Stimulated activated naive CD8-positive, alpha-beta T cell treated with anti-CD3 and anti-CD28 coated beads, Interleukin-15, Interleukin-2, amounts not matched to agents 100 ng/mL and 50 ng/mL, for 24 hours (primary cell): Measurements from ENCODE around the gene ZNF700.
"Not testable (repeated sequence)": the region's sequence is repeated elsewhere in the genome, so short reads cannot be mapped to it uniquely, and the experiment has no call there.

ENCODE experiments used
- H3K27ac Mint-ChIP-seq: one replicate; pipeline ENCODE4 v1.8.0; 2021; ENCODE audit warnings: mild to moderate bottlenecking, mixed read lengths
- H3K27me3 Mint-ChIP-seq: one replicate; pipeline ENCODE4 v1.8.0; 2021; ENCODE audit warnings: mixed read lengths
- H3K36me3 Mint-ChIP-seq: one replicate; pipeline ENCODE4 v1.8.0; 2021; ENCODE audit warnings: low read depth, mixed read lengths
- H3K4me1 Mint-ChIP-seq: one replicate; pipeline ENCODE4 v1.8.0; 2021; ENCODE audit warnings: low read depth, mixed read lengths
- H3K4me3 Mint-ChIP-seq: one replicate; pipeline ENCODE4 v1.8.0; 2021; ENCODE audit warnings: mild to moderate bottlenecking, mixed read lengths
- H3K9me3 Mint-ChIP-seq: one replicate; pipeline ENCODE4 v1.8.0; 2021; ENCODE audit warnings: mixed read lengths

ZNF700 gene

GRCh38 chr19:11963566-11964355 is 38.9 kb downstream of the ZNF700 start:
- Mint-ChIP-seq H3K27ac (peak overlapping the region; percentile 12), H3K4me1 (peaks cover 21% of the 10 kb centered on the region), H3K27me3 (no peaks in the 10 kb centered on the region), H3K9me3 (no peaks in the 10 kb centered on the region), H3K4me3 (peak overlapping the region; percentile 85), H3K36me3 (peaks cover 5% of the 10 kb centered on the region)

GRCh38 chr19:11964496-11964857 is 39.6 kb downstream of the ZNF700 start:
- Mint-ChIP-seq H3K9me3 (no peaks in the 10 kb centered on the region), H3K27me3 (no peaks in the 10 kb centered on the region), H3K36me3 (peaks cover 5% of the 10 kb centered on the region), H3K4me1 (peaks cover 21% of the 10 kb centered on the region), H3K4me3 (peak overlapping the region; percentile 85), H3K27ac (peak overlapping the region; percentile 69)

DNA sequence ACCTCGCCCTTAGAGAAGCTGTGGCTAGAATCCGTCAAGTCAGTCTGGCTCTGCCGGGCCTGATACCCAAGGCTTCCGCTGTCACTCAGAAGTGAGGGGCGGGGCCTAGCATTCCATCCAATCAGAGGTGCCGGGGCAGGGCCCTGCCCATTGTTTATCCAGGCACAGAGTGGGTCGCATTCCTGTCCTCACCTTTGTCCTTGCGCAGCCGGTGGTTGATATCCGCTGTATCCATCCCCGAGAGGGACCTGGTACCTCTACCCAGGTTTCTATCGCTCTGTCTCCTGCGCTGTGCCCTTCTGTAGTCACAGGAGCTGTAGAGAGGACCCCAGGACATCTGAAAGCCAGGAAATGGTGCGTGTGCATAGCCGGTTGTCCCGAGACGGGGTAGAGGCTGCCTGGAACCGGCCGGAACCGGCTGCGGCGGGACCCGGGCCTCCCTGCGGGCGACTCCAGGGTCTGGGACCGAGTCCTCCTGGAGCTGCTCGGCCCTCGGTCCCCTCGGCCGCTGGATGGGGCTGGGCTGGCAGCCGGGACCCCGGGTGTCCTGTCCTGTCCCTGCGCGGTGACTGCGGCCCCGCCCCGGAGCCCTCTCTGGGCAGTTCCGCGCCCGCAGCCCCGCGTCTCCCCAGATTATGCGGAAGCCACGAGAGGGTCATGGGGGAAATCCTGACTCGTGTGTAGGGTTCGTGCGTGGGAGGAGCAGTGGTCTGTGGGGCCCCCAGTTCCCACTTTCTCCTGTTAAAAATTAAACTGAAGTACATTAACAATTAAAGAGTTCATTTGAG is 40.1 kb downstream of the ZNF700 start, which contains the start of gene ZNF763:
TSS of gene ZNF763 (plus strand) at position 183 of the 788 bp plus-strand sequence. CDS start at position 352, 169 bp downstream.
- Mint-ChIP-seq H3K36me3 (peaks cover 5% of the 10 kb centered on the region), H3K27me3 (no peaks in the 10 kb centered on the region), H3K4me3 (peak within 1 kb of the TSS; percentile 85), H3K27ac (peak within 1 kb of the TSS; percentile 69), H3K9me3 (no peaks in the 10 kb centered on the region), H3K4me1 (peaks cover 21% of the 10 kb centered on the region)

DNA sequence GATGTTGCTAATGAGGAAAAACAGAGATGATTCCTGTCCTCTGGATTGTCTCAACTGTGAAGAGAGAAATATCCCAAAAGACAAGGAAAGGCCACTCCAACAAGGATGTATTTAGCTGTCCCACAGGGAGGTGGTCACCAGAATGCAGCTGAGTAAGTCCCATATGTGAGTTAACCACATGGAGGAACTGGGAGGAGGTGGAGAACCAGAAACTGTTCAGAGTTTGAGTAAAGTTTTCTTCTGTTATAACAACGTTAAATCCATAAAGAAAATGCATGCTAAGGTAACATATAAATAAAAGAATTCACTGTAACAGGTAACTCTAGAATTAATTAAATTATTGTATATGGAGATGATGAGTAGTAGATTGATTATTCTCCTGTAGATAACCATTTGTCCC is 45.3 kb downstream of the ZNF700 start:
- H3K4me3 Mint-ChIP-seq: no peak overlapping the region
- peaks cover 9% of the 10 kb centered on the region for H3K36me3 Mint-ChIP-seq
- H3K4me1 Mint-ChIP-seq: peaks cover 7% of the 10 kb centered on the region
- H3K27ac Mint-ChIP-seq: no peak overlapping the region
- no peaks in the 10 kb centered on the region for H3K27me3 Mint-ChIP-seq
- H3K9me3 Mint-ChIP-seq: peaks cover 9% of the 10 kb centered on the region

- no peaks in the 10 kb centered on the region for H3K27me3 Mint-ChIP-seq
- peaks cover 13% of the 10 kb centered on the region for H3K9me3 Mint-ChIP-seq
- no peak overlapping the region for H3K27ac Mint-ChIP-seq
- H3K4me3 Mint-ChIP-seq: no peak overlapping the region
- H3K4me1 Mint-ChIP-seq: no peaks in the 10 kb centered on the region
- H3K36me3 Mint-ChIP-seq: peaks cover 9% of the 10 kb centered on the region
Measured at GRCh38 chr19:11971041-11971440, 46.1 kb downstream of the ZNF700 start.

DNA sequence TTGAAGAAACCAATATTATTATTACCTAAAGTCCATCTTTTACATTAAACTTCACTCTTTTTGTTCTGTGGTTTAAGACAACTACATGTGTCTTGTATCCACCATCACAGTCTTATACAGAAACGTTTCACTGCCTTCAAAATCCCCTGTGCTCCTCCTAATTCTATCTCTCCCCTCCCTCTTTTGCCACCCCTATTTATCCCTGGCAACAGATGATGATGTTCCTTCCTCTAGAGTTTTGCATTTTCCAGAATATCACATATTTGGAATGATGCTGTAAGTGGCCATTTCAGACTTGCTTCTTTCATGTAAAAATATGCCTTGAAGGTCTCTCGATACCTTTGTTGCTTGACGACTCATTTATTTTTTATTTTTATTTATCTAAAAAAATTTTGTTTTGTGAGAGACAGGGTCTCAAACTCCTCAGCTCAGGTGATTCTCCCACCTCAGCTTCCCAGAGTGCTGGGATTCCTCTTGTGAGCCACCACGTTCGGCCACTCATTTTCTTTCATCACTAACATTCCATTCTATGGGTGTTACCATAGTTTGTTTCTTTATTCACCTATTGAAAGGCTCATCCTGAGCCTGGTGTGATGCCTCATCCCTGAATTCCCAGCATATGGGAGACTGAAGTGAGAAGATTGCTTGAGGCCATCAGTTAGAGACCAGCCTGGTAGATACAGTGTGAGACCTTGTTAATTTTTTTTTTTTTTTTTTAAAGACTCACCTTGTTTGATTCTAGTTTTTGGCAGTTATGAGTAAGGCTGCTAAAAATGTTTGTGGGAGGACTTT is 48.3 kb downstream of the ZNF700 start:
- Mint-ChIP-seq H3K4me1 (no peaks in the 10 kb centered on the region), H3K36me3 (peaks cover 26% of the 10 kb centered on the region), H3K9me3 (peaks cover 21% of the 10 kb centered on the region), H3K27me3 (no peaks in the 10 kb centered on the region), H3K27ac (no peak overlapping the region), H3K4me3 (no peak overlapping the region)

DNA sequence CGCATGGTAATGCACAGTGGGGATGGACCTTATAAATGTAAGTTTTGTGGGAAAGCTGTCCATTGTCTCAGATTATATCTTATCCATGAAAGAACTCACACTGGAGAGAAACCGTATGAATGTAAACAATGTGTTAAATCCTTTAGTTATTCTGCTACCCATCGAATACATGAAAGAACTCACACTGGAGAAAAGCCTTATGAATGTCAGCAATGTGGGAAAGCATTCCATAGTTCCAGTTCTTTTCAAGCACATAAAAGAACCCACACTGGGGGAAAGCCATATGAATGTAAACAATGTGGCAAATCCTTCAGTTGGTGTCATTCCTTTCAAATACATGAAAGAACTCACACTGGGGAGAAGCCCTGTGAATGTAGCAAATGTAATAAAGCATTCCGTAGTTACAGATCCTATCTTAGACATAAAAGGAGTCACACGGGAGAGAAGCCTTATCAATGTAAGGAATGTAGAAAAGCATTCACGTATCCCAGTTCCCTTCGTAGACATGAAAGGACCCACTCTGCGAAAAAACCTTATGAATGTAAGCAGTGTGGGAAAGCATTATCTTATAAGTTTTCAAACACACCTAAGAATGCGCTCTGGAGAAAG is 53.7 kb downstream of the ZNF700 start:
- Mint-ChIP-seq H3K36me3 (peaks cover 48% of the 10 kb centered on the region), H3K4me3 (no peak overlapping the region), H3K27me3 (no peaks in the 10 kb centered on the region), H3K4me1 (no peaks in the 10 kb centered on the region), H3K27ac (no peak overlapping the region), H3K9me3 (peaks cover 57% of the 10 kb centered on the region)

DNA sequence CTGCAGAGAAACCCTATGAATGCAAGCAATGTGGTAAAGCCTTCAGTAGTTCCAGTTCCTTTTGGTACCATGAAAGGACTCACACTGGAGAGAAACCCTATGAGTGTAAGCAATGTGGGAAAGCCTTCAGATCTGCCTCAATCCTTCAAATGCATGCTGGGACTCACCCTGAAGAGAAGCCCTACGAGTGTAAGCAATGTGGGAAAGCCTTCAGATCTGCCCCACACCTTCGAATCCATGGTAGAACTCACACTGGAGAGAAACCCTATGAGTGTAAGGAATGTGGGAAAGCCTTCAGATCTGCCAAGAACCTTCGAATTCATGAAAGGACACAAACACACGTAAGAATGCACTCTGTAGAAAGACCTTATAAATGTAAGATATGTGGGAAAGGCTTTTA is 54.6 kb downstream of the ZNF700 start:
- H3K27ac Mint-ChIP-seq: no peak overlapping the region
- no peaks in the 10 kb centered on the region for H3K4me1 Mint-ChIP-seq
- peaks cover 53% of the 10 kb centered on the region for H3K9me3 Mint-ChIP-seq
- H3K27me3 Mint-ChIP-seq: no peaks in the 10 kb centered on the region
- peaks cover 48% of the 10 kb centered on the region for H3K36me3 Mint-ChIP-seq
- no peak overlapping the region for H3K4me3 Mint-ChIP-seq

DNA sequence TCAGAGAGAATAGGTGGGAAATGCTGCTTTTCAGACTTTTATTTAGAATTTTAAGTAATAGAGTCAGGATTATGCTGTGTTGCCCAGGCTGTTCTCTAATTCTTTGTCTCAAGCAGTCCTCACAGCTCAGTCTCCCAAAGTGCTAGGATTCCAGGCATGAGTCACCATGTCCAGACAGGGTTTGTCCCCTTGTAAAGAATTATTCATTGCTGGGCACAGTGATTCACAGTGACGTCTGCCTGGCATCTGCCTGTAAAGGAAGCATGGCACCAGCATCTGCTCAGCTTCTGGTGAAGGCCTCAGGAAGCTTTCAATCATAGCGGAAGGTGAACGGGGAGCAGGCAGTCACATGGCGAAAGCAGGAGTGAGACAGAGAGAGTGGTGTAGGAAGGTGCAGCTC is 57.6 kb downstream of the ZNF700 start:
- no peak overlapping the region for H3K4me3 Mint-ChIP-seq

GRCh38 chr19:11984986-11985385 is 60.1 kb downstream of the ZNF700 start:
- Mint-ChIP-seq H3K27ac (no peak overlapping the region), H3K4me1 (peaks cover 18% of the 10 kb centered on the region), H3K36me3 (peaks cover 9% of the 10 kb centered on the region), H3K9me3 (peaks cover 18% of the 10 kb centered on the region), H3K4me3 (no peak overlapping the region), H3K27me3 (no peaks in the 10 kb centered on the region)

More for the DNA sequence above, 57.6 kb downstream of the ZNF700 start:
- Mint-ChIP-seq H3K27ac (no peak overlapping the region), H3K36me3 (peaks cover 33% of the 10 kb centered on the region), H3K9me3 (peaks cover 40% of the 10 kb centered on the region), H3K27me3 (no peaks in the 10 kb centered on the region), H3K4me1 (peaks cover 3% of the 10 kb centered on the region)

- Mint-ChIP-seq H3K36me3 (peaks cover 5% of the 10 kb centered on the region), H3K27me3 (no peaks in the 10 kb centered on the region), H3K27ac (no peak overlapping the region), H3K4me3 (no peak overlapping the region), H3K4me1 (peaks cover 31% of the 10 kb centered on the region), H3K9me3 (peaks cover 9% of the 10 kb centered on the region)
Measured at GRCh38 chr19:11986754-11987153, 61.8 kb downstream of the ZNF700 start.

DNA sequence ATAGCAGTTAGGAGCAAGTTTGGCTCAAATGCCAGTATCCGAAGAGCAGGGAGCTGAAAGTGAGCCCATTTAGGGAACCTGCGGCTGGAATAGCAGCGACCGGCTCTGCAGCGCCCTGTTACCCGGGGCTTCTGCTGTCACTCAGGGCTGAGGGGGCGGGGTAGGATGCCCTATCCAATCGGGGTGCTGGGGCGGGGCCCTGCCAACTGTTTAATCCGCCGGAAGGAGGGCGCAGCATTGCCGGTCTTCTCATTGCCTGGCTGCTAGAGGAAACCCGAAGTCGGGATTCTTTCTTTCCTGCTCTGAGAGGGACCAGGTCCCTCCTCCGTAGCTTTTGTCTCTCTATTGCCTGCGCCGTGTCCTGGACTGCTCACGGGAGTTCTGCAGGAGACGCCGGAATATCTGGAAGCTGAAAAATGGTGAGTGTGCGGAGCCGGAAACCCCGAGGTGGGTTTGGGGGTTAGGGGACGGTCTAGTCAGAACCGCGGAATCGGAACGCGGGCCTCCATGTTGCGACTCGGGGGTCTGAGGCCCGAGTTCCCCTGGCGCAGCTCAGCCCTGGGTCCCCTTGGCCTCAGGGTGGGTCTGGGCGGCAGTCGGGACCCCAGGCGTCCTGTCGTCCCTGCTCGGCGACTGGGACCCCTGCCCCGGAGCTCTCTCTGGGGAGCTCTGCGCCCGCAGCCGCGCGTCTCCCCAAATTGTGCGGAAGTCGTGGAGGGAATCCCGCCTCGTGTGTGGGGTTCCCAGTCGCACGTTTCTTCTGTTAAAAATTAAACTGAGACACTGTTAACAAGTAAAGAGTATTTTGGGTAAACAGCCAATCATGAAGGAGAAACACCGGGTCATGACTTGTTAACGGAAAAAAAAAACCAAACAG is 62.7 kb downstream of the ZNF700 start:
- peaks cover 9% of the 10 kb centered on the region for H3K36me3 Mint-ChIP-seq
- peaks cover 4% of the 10 kb centered on the region for H3K9me3 Mint-ChIP-seq
- H3K4me1 Mint-ChIP-seq: peaks cover 38% of the 10 kb centered on the region
- H3K27me3 Mint-ChIP-seq: no peaks in the 10 kb centered on the region
- peak overlapping the region; percentile 99 for H3K4me3 Mint-ChIP-seq
- peak overlapping the region; percentile 97 for H3K27ac Mint-ChIP-seq

DNA sequence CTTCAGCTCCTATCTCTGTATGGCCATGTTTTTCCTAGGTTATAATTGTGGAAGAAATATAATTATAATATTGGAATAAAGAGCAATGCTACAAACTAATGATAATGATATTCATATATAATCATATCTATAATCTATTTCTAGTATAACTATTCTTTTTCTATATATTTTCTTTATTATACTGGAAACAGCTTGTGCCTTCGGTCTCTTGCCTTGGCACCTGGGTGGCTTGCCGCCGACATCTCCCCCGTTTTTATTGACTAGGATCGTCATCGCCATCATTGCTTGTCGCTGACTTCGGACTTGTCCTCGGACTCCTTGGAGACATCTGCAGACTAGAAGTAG is 64.2 kb downstream of the ZNF700 start:
- H3K9me3 Mint-ChIP-seq: no peaks in the 10 kb centered on the region
- peak overlapping the region; percentile 99 for H3K4me3 Mint-ChIP-seq
- no peaks in the 10 kb centered on the region for H3K27me3 Mint-ChIP-seq
- H3K27ac Mint-ChIP-seq: no peak overlapping the region
- peaks cover 13% of the 10 kb centered on the region for H3K36me3 Mint-ChIP-seq
- H3K4me1 Mint-ChIP-seq: peaks cover 49% of the 10 kb centered on the region

- H3K36me3 Mint-ChIP-seq: peaks cover 24% of the 10 kb centered on the region
- H3K4me1 Mint-ChIP-seq: peaks cover 61% of the 10 kb centered on the region
Measured at GRCh38 chr19:11991921-11992320, 67.0 kb downstream of the ZNF700 start.

More at GRCh38 chr19:11991921-11992320, 67.0 kb downstream of the ZNF700 start:
- not testable (repeated sequence) for H3K9me3 Mint-ChIP-seq, H3K27me3 Mint-ChIP-seq, H3K4me3 Mint-ChIP-seq, H3K27ac Mint-ChIP-seq
